SK-N-MC (cell line): ENCODE results near the gene LDAH.

Source experiments
- EZH2 ChIP-seq: fragments of 200-600 bp; sonication (generic); IDR thresholded peaks from one replicate; pipeline ENCODE4 v1.6.1; 2017; ENCODE audit warnings: antibody characterized with exemption
- FOXP2 ChIP-seq: optimal IDR thresholded peaks from 2 replicates; pipeline ENCODE3; 2011; ENCODE audit warnings: mild to moderate bottlenecking, moderate library complexity; ENCODE audit not compliant: insufficient read depth; ENCODE audit errors: extremely low read length, control extremely low read depth
- POLR2AphosphoS5 ChIP-seq: IDR thresholded peaks from 2 replicates; pipeline ENCODE4 v1.6.1; 2012; ENCODE audit warnings: mild to moderate bottlenecking, low read depth, low read length, borderline replicate concordance

DNA sequence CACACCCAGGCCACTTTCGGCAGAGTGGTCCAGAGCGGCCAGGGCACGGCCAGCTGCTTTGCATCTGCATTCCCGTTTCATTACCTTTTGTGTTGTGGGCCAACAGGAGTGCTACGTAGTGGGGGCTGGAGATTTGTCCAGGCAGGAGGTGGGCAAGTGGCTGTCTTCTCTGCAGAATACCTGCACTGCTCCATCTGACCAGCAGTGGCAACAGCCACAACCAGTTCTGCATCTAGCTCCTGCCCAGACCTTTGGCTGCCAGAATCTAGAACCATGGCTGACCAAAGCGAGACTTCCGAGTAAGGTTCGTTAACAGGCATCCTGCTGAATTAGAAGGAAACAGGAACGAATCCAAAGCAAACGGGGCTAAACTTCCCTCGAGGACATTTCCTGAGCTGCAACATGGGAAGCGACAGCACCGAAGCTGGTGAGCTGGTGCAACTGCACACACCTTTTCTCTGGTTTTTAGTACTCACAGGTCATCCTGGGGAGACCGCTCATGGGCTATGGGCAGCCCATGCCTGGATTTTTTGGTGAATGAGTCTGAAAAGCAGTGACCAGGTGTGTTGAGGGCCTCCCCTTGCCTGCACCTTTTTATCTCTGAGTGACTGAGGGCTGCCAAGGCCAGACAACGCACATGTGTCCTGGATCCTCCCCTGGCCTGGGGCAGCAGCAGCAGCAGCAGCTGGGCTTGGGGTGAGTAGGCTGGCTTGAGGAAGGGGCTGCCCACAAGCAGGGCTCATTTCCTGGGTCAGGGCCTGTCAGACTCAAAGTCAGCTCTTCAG, 145.4 kb downstream of the LDAH start:
- TF ChIP-seq EZH2 (no peak), POLR2AphosphoS5 (no peak), FOXP2 (no peak)
